ENCODE data around the gene PSMD2.

PSMD2 gene

DNA sequence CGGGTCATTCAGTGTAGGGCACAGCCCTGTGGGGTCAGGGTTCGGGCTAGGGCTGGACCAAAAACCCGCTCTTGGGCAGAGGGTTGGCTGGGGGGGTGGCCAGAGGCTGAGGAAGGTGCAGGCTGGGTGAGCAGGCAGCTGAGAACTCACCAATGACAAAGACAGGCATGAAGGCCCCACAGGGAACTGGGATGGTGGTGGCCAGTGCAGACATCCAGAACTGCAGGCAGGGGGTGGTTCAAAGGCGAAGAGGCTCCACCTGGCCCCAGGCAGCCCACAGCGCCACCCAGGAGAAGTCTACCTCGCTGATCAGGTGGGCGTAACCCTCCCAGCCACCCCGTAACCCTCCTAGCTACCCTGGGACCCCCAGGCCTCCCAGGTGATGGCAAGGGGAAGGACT lies 55.7 kb downstream of the PSMD2 start:
- H4K20me1 ChIP-seq (ENCODE audit: insufficient read depth, low read length): no peaks in the 10 kb centered on the region
- H2AFZ ChIP-seq (ENCODE audit: low read depth, low read length): no peak overlapping the region
- TF ChIP-seq, protein P1, sequence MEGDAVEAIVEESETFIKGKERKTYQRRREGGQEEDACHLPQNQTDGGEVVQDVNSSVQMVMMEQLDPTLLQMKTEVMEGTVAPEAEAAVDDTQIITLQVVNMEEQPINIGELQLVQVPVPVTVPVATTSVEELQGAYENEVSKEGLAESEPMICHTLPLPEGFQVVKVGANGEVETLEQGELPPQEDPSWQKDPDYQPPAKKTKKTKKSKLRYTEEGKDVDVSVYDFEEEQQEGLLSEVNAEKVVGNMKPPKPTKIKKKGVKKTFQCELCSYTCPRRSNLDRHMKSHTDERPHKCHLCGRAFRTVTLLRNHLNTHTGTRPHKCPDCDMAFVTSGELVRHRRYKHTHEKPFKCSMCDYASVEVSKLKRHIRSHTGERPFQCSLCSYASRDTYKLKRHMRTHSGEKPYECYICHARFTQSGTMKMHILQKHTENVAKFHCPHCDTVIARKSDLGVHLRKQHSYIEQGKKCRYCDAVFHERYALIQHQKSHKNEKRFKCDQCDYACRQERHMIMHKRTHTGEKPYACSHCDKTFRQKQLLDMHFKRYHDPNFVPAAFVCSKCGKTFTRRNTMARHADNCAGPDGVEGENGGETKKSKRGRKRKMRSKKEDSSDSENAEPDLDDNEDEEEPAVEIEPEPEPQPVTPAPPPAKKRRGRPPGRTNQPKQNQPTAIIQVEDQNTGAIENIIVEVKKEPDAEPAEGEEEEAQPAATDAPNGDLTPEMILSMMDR (IDR thresholded peaks at IDR 0.05; ENCODE audit: low read depth, low read length): no peak
- no peak for TF ChIP-seq EZH2phosphoT487 (IDR thresholded peaks at IDR 0.05; ENCODE audit: low read depth)
- H3K36me3 ChIP-seq (replicated peaks; ENCODE audit: low read depth, low read length): peaks cover 5% of the 10 kb centered on the region
- H3K4me1 ChIP-seq (ENCODE audit: low read length): no peaks in the 10 kb centered on the region
- H3K4me2 ChIP-seq (ENCODE audit: low read length): no peak overlapping the region
- H3K27me3 ChIP-seq (ENCODE audit: low read depth, low read length): no peaks in the 10 kb centered on the region
- H3K9ac ChIP-seq (ENCODE audit: low read length): no peak overlapping the region
- H3K27ac ChIP-seq (ENCODE audit: low read length): no peak overlapping the region
- H3K79me2 ChIP-seq (ENCODE audit: low read length): no peaks in the 10 kb centered on the region
- H3K9me3 ChIP-seq (ENCODE audit: insufficient read depth, low read length): no peaks in the 10 kb centered on the region
- no peak overlapping the region for H3K4me3 ChIP-seq (ENCODE audit: low read length)

DNA sequence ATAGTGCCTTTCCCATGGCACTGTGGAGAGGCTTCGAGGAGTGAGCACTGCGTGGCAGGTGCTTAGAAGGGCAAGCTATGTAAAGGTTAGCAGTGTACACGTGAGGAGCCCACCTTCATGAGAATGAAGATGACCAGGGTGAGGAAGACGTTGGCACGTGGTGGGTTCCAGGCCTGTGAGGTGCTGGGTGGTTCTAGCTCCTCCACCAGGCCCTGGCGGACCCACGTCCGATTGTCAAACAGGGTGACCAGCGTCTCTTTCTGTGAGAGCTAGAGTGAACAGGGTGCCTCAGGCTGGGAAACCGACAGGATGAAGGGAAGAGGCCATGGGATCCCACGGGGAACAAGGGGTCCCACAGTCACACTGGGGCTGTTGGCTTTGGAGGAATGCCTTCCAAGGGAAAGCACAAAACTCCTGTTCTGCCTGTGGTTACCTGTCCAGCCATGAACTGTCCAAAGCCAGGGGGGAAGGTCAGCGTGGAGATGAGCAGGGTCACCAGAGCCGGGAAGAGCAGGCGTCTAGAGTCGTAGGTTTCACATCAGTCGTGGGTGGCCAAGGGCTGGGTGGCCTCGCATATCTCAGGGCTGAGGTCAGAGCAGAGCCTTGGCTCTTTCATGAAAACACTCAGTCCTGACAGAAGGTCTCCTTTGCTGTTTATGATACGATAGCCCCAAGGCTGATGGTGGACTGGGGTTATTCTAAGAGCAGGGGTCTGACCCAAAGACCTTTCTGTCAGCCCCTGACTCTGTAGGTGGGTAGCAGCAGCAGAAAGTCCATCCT lies 56.4 kb downstream of the PSMD2 start:
- Histone ChIP-seq H3K27me3 (ENCODE audit: low read depth, low read length) (no peaks in the 10 kb centered on the region), H2AFZ (ENCODE audit: low read depth, low read length) (no peak overlapping the region), H3K4me1 (ENCODE audit: low read length) (peaks cover 3% of the 10 kb centered on the region), H3K9ac (ENCODE audit: low read length) (no peak overlapping the region), H3K9me3 (ENCODE audit: insufficient read depth, low read length) (no peaks in the 10 kb centered on the region), H3K4me3 (ENCODE audit: low read length) (no peak overlapping the region), H4K20me1 (ENCODE audit: insufficient read depth, low read length) (no peaks in the 10 kb centered on the region), H3K36me3 (replicated peaks; ENCODE audit: low read depth, low read length) (peaks cover 5% of the 10 kb centered on the region), H3K4me2 (ENCODE audit: low read length) (no peak overlapping the region), H3K27ac (ENCODE audit: low read length) (no peak overlapping the region), H3K79me2 (ENCODE audit: low read length) (peaks cover 5% of the 10 kb centered on the region)
- no peak for TF ChIP-seq EZH2phosphoT487 (IDR thresholded peaks at IDR 0.05; ENCODE audit: low read depth)
- TF ChIP-seq, protein P1 (IDR thresholded peaks at IDR 0.05; ENCODE audit: low read depth, low read length): no peak

DNA sequence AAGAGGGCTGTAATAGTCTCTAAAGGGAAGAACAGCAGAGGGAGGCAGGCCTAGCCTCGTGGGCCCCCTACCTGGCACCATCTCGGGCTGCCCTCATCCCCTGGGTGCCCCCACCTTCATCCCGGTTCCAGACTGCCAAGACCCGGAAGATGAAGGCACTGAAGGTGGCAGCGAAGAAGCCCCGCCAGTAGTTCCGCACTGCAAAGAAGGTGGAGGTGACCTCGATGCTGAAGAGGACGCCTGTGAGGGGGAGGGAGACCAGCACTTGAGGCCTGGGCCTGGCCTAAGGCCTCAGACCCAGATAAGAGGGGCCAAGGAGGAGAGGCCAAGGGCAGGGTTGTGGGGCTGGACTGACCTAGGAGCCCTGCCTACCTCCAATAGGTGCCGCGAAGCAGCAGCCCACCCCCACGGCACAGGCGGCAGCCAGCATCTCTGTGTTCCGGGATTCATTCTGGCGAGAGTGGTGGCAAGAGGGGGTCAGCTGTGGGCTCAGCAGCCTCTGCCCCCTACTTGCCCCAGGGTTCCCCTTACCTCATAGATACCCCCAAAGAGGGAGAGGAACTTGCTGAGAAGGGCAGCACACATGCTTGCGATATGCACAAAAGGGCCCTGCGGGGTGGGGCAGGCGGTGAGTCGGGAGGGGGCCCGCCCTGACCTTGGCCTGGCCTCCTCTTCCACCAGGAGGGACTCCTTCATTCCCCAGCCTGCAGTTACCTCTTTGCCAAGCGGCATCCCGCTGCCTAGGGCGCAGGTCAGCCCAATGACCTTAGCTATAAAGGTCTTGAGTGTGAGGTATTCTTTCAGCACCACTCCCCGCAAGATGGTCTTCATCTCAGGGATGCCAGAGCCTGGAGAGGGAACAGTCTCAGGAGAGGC lies 58.4 kb downstream of the PSMD2 start:
- Histone ChIP-seq H3K9me3 (ENCODE audit: insufficient read depth, low read length) (no peaks in the 10 kb centered on the region), H3K9ac (ENCODE audit: low read length) (no peak overlapping the region), H2AFZ (ENCODE audit: low read depth, low read length) (no peak overlapping the region), H3K4me1 (ENCODE audit: low read length) (peaks cover 7% of the 10 kb centered on the region), H3K27ac (ENCODE audit: low read length) (no peak overlapping the region), H3K27me3 (ENCODE audit: low read depth, low read length) (no peaks in the 10 kb centered on the region), H3K36me3 (replicated peaks; ENCODE audit: low read depth, low read length) (peaks cover 4% of the 10 kb centered on the region), H3K4me3 (ENCODE audit: low read length) (no peak overlapping the region), H3K4me2 (ENCODE audit: low read length) (no peak overlapping the region), H4K20me1 (ENCODE audit: insufficient read depth, low read length) (no peaks in the 10 kb centered on the region), H3K79me2 (ENCODE audit: low read length) (peaks cover 23% of the 10 kb centered on the region)
- no peak for TF ChIP-seq EZH2phosphoT487 (IDR thresholded peaks at IDR 0.05; ENCODE audit: low read depth)
- TF ChIP-seq, protein P1 (IDR thresholded peaks at IDR 0.05; ENCODE audit: low read depth, low read length): no peak

DNA sequence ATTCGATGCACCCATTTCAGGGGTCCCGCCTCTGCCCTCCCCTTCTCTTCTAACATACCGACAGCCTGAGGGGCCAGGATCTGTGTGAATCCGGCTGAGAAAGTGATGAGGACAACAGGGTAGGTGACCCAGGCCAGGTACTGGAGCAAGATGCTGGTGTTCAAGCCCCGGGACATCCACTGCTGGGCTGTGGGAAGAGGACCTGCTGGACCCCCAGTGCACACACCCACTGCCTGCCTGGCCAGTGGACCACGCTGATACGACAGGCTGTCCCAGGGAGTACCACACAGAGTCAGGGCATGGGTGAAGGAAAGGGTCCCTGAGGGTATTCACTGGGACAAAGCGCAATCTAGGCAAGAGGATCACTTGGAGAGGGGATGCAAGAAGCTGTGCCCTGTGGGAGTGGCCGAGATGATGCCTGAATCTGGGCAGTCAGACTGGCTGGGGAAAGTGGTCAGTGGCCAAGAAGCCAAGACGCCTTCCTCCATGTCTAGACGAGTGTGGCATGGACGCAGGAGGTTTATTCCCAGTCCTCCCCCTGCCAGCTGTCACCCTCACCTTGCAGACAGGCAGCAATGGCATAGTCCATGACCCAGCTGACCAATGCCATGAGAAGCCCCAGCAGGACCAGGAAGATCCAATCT lies 59.2 kb downstream of the PSMD2 start:
- no peaks in the 10 kb centered on the region for H3K27me3 ChIP-seq (ENCODE audit: low read depth, low read length)
- no peak overlapping the region for H3K4me3 ChIP-seq (ENCODE audit: low read length)
- peaks cover 7% of the 10 kb centered on the region for H3K4me1 ChIP-seq (ENCODE audit: low read length)
- no peak overlapping the region for H3K27ac ChIP-seq (ENCODE audit: low read length)
- H3K4me2 ChIP-seq (ENCODE audit: low read length): no peak overlapping the region
- H4K20me1 ChIP-seq (ENCODE audit: insufficient read depth, low read length): no peaks in the 10 kb centered on the region
- no peak overlapping the region for H3K9ac ChIP-seq (ENCODE audit: low read length)
- H3K9me3 ChIP-seq (ENCODE audit: insufficient read depth, low read length): no peaks in the 10 kb centered on the region
- no peak overlapping the region for H2AFZ ChIP-seq (ENCODE audit: low read depth, low read length)
- no peaks in the 10 kb centered on the region for H3K36me3 ChIP-seq (replicated peaks; ENCODE audit: low read depth, low read length)
- TF ChIP-seq, protein P1 (IDR thresholded peaks at IDR 0.05; ENCODE audit: low read depth, low read length): no peak
- no peak for TF ChIP-seq EZH2phosphoT487 (IDR thresholded peaks at IDR 0.05; ENCODE audit: low read depth)
- H3K79me2 ChIP-seq (ENCODE audit: low read length): peaks cover 24% of the 10 kb centered on the region
